Measurements from ENCODE around the gene CAMK4. TPM values are rescaled to one million over a fixed set of nuclear protein-coding genes. Genes with fewer than 3 reads are reported as not detected.

CAMK4 gene
- total and polyA plus RNA-seq, 9 of the 15 experiments (the other 6 are each of a cell fraction or from before 2014, with no cell fraction given) = 0.35 TPM; not detected in 8

- no peak for TF ChIP-seq ZNF609 (CRISPR knock-in tag; IDR thresholded peaks at IDR 0.05; ENCODE audit: borderline replicate concordance)
- TF ChIP-seq CBX1 (IDR thresholded peaks at IDR 0.05; ENCODE audit: low read depth) = no peak
- TF ChIP-seq ZNF282 (CRISPR knock-in tag; IDR thresholded peaks at IDR 0.05) = no peak
- no peak for TF ChIP-seq PTTG1 (tag; IDR thresholded peaks at IDR 0.05; ENCODE audit: low read depth)
- TF ChIP-seq RFX5 (IDR thresholded peaks at IDR 0.05; ENCODE audit: low read depth, low read length) = no peak
- no peak for TF ChIP-seq ATF7 (IDR thresholded peaks at IDR 0.05)
These were observed 37.4 kb downstream of the CAMK4 start (continued) for GRCh38 chr5:111261610-111262009.

- Histone ChIP-seq H3K4me1 (replicated peaks in 1 of 2; ENCODE audit: control insufficient read depth in 2 of 2, insufficient read depth in 2 of 2, low read length in 2 of 2) (no peaks in the 10 kb centered on the region), H3K27me3 (ENCODE audit: control insufficient read depth in 2 of 2, insufficient read depth in 2 of 2, low read length in 2 of 2) (no peaks in the 10 kb centered on the region), H3K9me3 (replicated peaks; ENCODE audit: control insufficient read depth, insufficient read depth, low read depth, low read length) (no peaks in the 10 kb centered on the region), H3K9ac (ENCODE audit: insufficient read depth in 1 of 2, low read depth in 2 of 2, low read length in 2 of 2) (no peak overlapping the region), H4K20me1 (replicated peaks; ENCODE audit: control insufficient read depth, insufficient read depth, low read length) (no peaks in the 10 kb centered on the region), H3K4me3 (no peak overlapping the region), H3K4me2 (ENCODE audit: insufficient read depth, low read length) (no peak overlapping the region), H3K79me2 (ENCODE audit: control insufficient read depth, insufficient read depth, low read length) (no peaks in the 10 kb centered on the region), H3K9me1 (ENCODE audit: control insufficient read depth, insufficient read depth, low read length) (no peaks in the 10 kb centered on the region), H3K36me3 (ENCODE audit: control insufficient read depth, insufficient read depth, low read length) (no peaks in the 10 kb centered on the region), H3K27ac (ENCODE audit: extremely low read depth, low read depth, low read length) (no peak overlapping the region), H2AFZ (ENCODE audit: low read depth, low read length) (no peak overlapping the region)
- intact Hi-C loops (cut with micrococcal nuclease) (no loop called here), in situ Hi-C loops (cut with MboI) (loop anchor here (25.0 kb wide), 1 partner anchor 500 kb away; no protein-coding TSS in a partner anchor)
- ATAC-seq (no peak), FAIRE-seq (no peak), DNase-seq (ENCODE audit: extremely low read depth in 1 of 4, low spot score in 3 of 4) (no peak)
- CTCF ChIA-PET (ENCODE audit: low intra/inter-chr PET ratio) = no interaction called here
- no TSS peak for BruUV-seq (replicated peaks)
- WGBS (ENCODE audit: insufficient coverage, low coverage, missing lambda C conversion rate) = 0% methylated on average over 1 of the region's 2 CpGs
- POLR2A ChIA-PET = no interaction called here
- TF ChIP-seq HCFC1 (IDR thresholded peaks at IDR 0.05; ENCODE audit: low read depth, low read length) (no peak), SFPQ (IDR thresholded peaks at IDR 0.05; ENCODE audit: low read depth, low read length) (no peak), HNRNPK (IDR thresholded peaks at IDR 0.05; ENCODE audit: low read depth, low read length, poor library complexity, severe bottlenecking) (no peak), ZBTB1 (CRISPR knock-in tag; IDR thresholded peaks at IDR 0.05; ENCODE audit: borderline replicate concordance, low read depth) (no peak), ZNF699 (CRISPR knock-in tag; IDR thresholded peaks at IDR 0.05; ENCODE audit: insufficient replicate concordance) (no peak), XRCC3 (IDR thresholded peaks at IDR 0.05) (no peak)
These were observed 38.0 kb downstream of the CAMK4 start for GRCh38 chr5:111262153-111262552.
